CD14-positive monocyte (primary cell): ENCODE results near the gene MON1A. TPM values are rescaled to one million over a fixed set of nuclear protein-coding genes. Genes with fewer than 3 reads are reported as not detected.

Source experiments
- DNase-seq, 3 donors: peaks; one replicate each; pipeline ENCODE4 v3.0.0-alpha.2; 2011 to 2022
- H2AFZ ChIP-seq: 2 replicates; pipeline ENCODE4 v1.6.0; 2012; ENCODE audit warnings: mild to moderate bottlenecking, low read depth, low read length, inconsistent platforms; ENCODE audit not compliant: insufficient read depth, poor library complexity, severe bottlenecking
- H3K27ac ChIP-seq, 2 donors: 1 replicate in 1 of 2; 2 replicates in 1 of 2; pipeline ENCODE4 v1.5.1; 2012 to 2013; ENCODE audit warnings: low read length in 2 of 2, control low read depth in 1 of 2, inconsistent platforms in 1 of 2, low read depth in 1 of 2, mild to moderate bottlenecking in 1 of 2
- H3K27me3 ChIP-seq, 2 donors: one replicate each; pipeline versions ENCODE4 v1.6.0 to v1.6.1; 2011 to 2013; ENCODE audit warnings: low read length in 2 of 2; ENCODE audit not compliant: control insufficient read depth in 2 of 2, insufficient read depth in 2 of 2
- H3K36me3 ChIP-seq, 2 donors: replicated peaks in 1 of 2; 1 replicate in 1 of 2; 2 replicates in 1 of 2; pipeline versions ENCODE4 v1.5.1 to v1.6.1; 2012 to 2013; ENCODE audit warnings: low read length in 2 of 2, control low read depth in 1 of 2, inconsistent platforms in 1 of 2, mild to moderate bottlenecking in 1 of 2; ENCODE audit not compliant: insufficient read depth in 2 of 2, control insufficient read depth in 1 of 2
- H3K4me1 ChIP-seq, 2 donors: 1 replicate in 1 of 2; 2 replicates in 1 of 2; pipeline versions ENCODE4 v1.5.1 to v1.6.1; 2012 to 2013; ENCODE audit warnings: low read length in 2 of 2, control low read depth in 1 of 2, inconsistent platforms in 1 of 2, mild to moderate bottlenecking in 1 of 2, moderate library complexity in 1 of 2; ENCODE audit not compliant: insufficient read depth in 2 of 2, control insufficient read depth in 1 of 2
- H3K4me2 ChIP-seq: replicated peaks from 2 replicates; pipeline ENCODE3; 2012; ENCODE audit warnings: low read length, moderate library complexity, mild to moderate bottlenecking; ENCODE audit not compliant: poor library complexity, severe bottlenecking; ENCODE audit errors: extremely low read depth
- H3K4me3 ChIP-seq, 3 experiments: fragments of 200-600 bp in 1 of 3; sonication (generic) in 1 of 3; replicated peaks in 1 of 3; 1 replicate in 2 of 3; 2 replicates in 1 of 3; pipeline ENCODE4 v1.5.1; 2011 to 2013; ENCODE audit warnings: low read length in 3 of 3, mild to moderate bottlenecking in 3 of 3, control low read depth in 2 of 3, low read depth in 2 of 3, inconsistent platforms in 1 of 3, moderate library complexity in 1 of 3
- H3K79me2 ChIP-seq: 2 replicates; pipeline ENCODE4 v1.6.0; 2012; ENCODE audit warnings: mild to moderate bottlenecking, control low read depth, inconsistent platforms, low read length, moderate library complexity; ENCODE audit not compliant: insufficient read depth
- H3K9ac ChIP-seq: 2 replicates; pipeline ENCODE4 v1.6.0; 2017; ENCODE audit warnings: low read length, mild to moderate bottlenecking; ENCODE audit not compliant: insufficient read depth, poor library complexity, severe bottlenecking
- H3K9me3 ChIP-seq, 2 donors: replicated peaks in 1 of 2; 1 replicate in 1 of 2; 2 replicates in 1 of 2; pipeline versions ENCODE4 v1.5.1 to v1.6.1; 2012 to 2013; ENCODE audit warnings: low read length in 2 of 2, control low read depth in 1 of 2; ENCODE audit not compliant: control insufficient read depth in 1 of 2, insufficient read depth in 1 of 2
- H4K20me1 ChIP-seq: 2 replicates; pipeline ENCODE4 v1.6.0; 2012; ENCODE audit warnings: mild to moderate bottlenecking, low read length, control low read depth, moderate library complexity; ENCODE audit not compliant: insufficient read depth
- H3K27ac Mint-ChIP-seq, 7 donors: one replicate each; pipeline ENCODE4 v1.8.0; 2020; ENCODE audit warnings: mild to moderate bottlenecking in 7 of 7, mixed read lengths in 7 of 7, moderate library complexity in 6 of 7, inconsistent platforms in 2 of 7
- H3K27me3 Mint-ChIP-seq, 3 donors: one replicate each; pipeline ENCODE4 v1.8.0; 2021 to 2022; ENCODE audit warnings: low read depth in 3 of 3, mild to moderate bottlenecking in 3 of 3, mixed read lengths in 3 of 3, moderate library complexity in 3 of 3, inconsistent platforms in 1 of 3
- H3K36me3 Mint-ChIP-seq, 2 donors: one replicate each; pipeline ENCODE4 v1.8.0; 2020; ENCODE audit warnings: mixed read lengths in 2 of 2, inconsistent platforms in 1 of 2, mild to moderate bottlenecking in 1 of 2
- H3K4me1 Mint-ChIP-seq: one replicate; pipeline ENCODE4 v1.8.0; 2020; ENCODE audit warnings: mild to moderate bottlenecking, mixed read lengths
- H3K4me3 Mint-ChIP-seq, 2 donors: one replicate each; pipeline ENCODE4 v1.8.0; 2020; ENCODE audit warnings: mild to moderate bottlenecking in 2 of 2, mixed read lengths in 2 of 2, moderate library complexity in 1 of 2
- H3K9me3 Mint-ChIP-seq, 7 donors: one replicate each; pipeline ENCODE4 v1.8.0; 2020 to 2022; ENCODE audit warnings: mixed read lengths in 7 of 7, mild to moderate bottlenecking in 6 of 7, moderate library complexity in 6 of 7, inconsistent platforms in 2 of 7
- WGBS: methylation state at CpG from one replicate; pipeline ENCODE4 v1.1.5; 2013; ENCODE audit warnings: missing lambda C conversion rate; ENCODE audit not compliant: insufficient coverage; 5-methylcytosine and 5-hydroxymethylcytosine counted together
- intact Hi-C, 2 donors: fragments of 100-400 bp; cut with micrococcal nuclease; formaldehyde crosslinking; loops; one replicate each; pipeline versions ENCODE4 v1.15.0 to v1.15.1; 2023
- polyA plus RNA-seq, 3 donors: library from polyadenylated mRNA; depleted of rRNA in 1 of 3; unstranded in 2 of 3; stranded (reverse) in 1 of 3; fragments of 300-500 nt in 2 of 3; fragments of >200 nt in 1 of 3; fragmentation: Illumina TruSeq in 2 of 3; gene quantifications; 1 replicate in 2 of 3; 2 replicates in 1 of 3; pipeline ENCODE4 v1.2.3, GENCODE V29; 2012 to 2021
- TF ChIP-seq, protein P1 (sequence below): fragments of 200-600 bp; IDR thresholded peaks from one replicate; pipeline ENCODE4 v1.8.0; 2022; ENCODE audit warnings: antibody characterized with exemption, mild to moderate bottlenecking

Gene MON1A
- polyA plus RNA-seq, 3 donors: 5.4 to 6.6 (median 6.1) TPM

DNA sequence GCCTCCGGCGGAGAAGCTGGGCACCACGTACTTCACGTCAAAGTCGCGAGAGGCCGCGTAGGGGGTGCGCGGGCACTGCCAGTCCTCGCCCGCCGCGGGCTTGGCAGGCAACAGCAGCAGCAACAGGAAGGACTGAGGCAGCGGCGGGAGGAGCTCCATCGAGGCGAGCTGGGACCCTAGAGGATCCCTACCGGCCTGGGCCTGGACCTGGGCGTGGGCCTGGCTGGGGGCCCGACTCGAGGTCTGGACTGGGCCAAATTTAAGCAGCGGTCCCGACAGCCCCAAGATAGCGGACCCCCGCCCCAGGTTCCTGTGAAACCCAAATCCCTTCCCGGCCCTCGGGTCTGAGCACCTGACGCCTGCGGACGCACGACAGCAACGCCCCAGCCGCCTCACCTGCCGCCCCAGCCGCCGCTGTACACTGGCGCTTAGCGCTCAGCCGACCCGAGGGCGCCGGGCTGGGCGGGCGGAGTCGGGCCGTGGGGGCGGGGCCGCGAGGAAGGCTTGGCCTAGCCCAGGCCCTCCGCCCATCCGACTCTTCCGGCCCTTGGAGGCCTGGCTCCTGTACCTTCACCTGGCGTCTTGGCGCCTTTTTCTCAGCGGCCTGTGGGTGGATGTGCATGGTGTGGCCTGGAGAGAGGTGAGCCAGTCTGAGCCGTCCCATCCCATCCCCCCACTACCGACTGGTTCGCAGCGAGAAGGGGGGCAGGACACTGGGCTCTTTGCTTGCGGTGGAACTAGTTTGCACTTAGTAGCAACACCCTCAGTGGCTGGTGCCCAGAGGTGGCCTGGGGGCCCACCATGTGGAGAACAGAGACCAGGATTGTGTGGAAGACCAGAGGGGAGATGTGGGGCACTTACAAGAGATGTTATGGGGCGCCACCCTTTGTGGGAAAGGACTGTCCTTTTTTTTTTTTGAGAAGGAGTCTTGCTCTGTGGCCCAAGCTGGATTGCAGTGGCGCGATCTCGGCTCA is 25.9 kb downstream of the MON1A start, which contains the start of gene MST1R:
MST1R (minus strand) TSS at position 423 of the 974 bp plus-strand sequence; CDS start at position 159, 264 bp downstream.
- Mint-ChIP-seq H3K4me1 (peaks cover 21% of the 10 kb centered on the region), H3K9me3 (no peaks in the 10 kb centered on the region), H3K27ac (peak within 1 kb of the TSS in 1 of 7 donors; percentile 55), H3K36me3 (peaks cover 0 to 2% of the 10 kb centered on the region in 2 donors), H3K27me3 (peaks cover 0 to 6% (median 2%) of the 10 kb centered on the region in 3 donors), H3K4me3 (peak within 1 kb of the TSS; percentile 79 to 90)
- peak within 1 kb of the TSS; percentile 83 for H3K4me2 ChIP-seq
- H3K79me2 ChIP-seq: no peaks in the 10 kb centered on the region
- H3K9ac ChIP-seq: peak within 1 kb of the TSS; percentile 67
- H3K9me3 ChIP-seq: no peaks in the 10 kb centered on the region
- peaks cover 19 to 25% of the 10 kb centered on the region in 2 donors for H3K4me1 ChIP-seq
- H3K4me3 ChIP-seq: peak within 1 kb of the TSS; percentile 17 to 82 (median 44)
- H3K27me3 ChIP-seq: no peaks in the 10 kb centered on the region
- TF ChIP-seq, protein P1, sequence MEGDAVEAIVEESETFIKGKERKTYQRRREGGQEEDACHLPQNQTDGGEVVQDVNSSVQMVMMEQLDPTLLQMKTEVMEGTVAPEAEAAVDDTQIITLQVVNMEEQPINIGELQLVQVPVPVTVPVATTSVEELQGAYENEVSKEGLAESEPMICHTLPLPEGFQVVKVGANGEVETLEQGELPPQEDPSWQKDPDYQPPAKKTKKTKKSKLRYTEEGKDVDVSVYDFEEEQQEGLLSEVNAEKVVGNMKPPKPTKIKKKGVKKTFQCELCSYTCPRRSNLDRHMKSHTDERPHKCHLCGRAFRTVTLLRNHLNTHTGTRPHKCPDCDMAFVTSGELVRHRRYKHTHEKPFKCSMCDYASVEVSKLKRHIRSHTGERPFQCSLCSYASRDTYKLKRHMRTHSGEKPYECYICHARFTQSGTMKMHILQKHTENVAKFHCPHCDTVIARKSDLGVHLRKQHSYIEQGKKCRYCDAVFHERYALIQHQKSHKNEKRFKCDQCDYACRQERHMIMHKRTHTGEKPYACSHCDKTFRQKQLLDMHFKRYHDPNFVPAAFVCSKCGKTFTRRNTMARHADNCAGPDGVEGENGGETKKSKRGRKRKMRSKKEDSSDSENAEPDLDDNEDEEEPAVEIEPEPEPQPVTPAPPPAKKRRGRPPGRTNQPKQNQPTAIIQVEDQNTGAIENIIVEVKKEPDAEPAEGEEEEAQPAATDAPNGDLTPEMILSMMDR: no peak
- WGBS: 37% methylated on average over 51 of the region's 65 CpGs
- intact Hi-C loops: no loop called here
- H2AFZ ChIP-seq: peak within 1 kb of the TSS; percentile 97
- H3K27ac ChIP-seq: peak within 1 kb of the TSS in 1 of 2 donors; percentile 31
- H3K36me3 ChIP-seq: peaks cover under 1 to 5% of the 10 kb centered on the region in 2 donors
- DNase-seq: peak; percentile 32 to 48 (median 35)
- H4K20me1 ChIP-seq: no peaks in the 10 kb centered on the region

DNA sequence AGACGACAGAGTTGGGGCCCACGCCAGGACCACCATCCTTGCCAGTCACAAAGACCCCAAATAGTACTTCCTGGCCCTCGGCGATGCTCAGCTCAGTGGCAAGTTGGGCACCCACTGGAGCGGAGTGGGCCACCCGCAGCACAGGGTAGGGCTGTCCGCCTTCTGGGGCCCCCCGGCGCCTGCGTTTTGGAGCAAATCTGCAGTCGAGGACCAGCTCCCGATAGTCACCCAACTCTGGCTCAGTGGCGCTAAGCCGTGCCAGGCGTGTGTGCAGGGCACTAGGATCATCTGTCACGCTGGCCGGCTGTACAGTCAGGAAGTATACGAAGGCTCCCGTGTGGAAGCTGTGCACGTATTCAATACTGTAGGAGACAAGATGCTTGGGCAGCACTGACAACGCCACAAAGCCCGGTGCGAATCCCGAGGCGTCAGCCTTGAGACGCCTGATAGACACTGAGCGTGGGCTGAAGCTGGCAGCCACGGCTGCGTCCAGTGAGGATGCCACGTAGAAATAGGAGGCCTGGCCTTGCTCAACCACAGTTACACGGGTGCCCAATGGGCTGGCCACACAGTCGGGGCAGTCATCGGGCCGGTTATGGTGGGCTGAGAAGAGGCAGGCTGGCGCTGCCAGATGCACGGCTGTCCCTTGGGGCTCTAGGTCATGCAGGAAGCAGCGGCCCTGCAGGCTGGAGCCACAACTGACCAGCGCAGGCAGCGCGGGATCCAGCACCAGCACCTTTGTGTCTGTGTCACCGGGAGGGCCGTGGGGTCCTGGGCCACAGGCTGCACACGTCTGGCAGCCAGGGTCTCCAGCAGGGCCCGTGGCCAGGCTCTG is 26.9 kb downstream of the MON1A start:
- Histone ChIP-seq H3K9me3 (no peaks in the 10 kb centered on the region), H3K4me2 (peak overlapping the region; percentile 83), H3K36me3 (no peaks in the 10 kb centered on the region), H3K27ac (no peak overlapping the region), H3K4me1 (peaks cover 19 to 25% of the 10 kb centered on the region in 2 donors), H3K27me3 (no peaks in the 10 kb centered on the region), H3K4me3 (no peak overlapping the region), H2AFZ (peak overlapping the region; percentile 97), H3K79me2 (no peaks in the 10 kb centered on the region), H3K9ac (no peak overlapping the region), H4K20me1 (no peaks in the 10 kb centered on the region)
- peak overlapping the region in 1 of 7 donors; percentile 36 for H3K27ac Mint-ChIP-seq
- TF ChIP-seq, protein P1: no peak
- intact Hi-C loops: no loop called here
- DNase-seq: no peak
- no peaks in the 10 kb centered on the region for H3K9me3 Mint-ChIP-seq
- no peaks in the 10 kb centered on the region for H3K36me3 Mint-ChIP-seq
- peaks cover 21% of the 10 kb centered on the region for H3K4me1 Mint-ChIP-seq
- peak overlapping the region in 1 of 2 donors; percentile 90 for H3K4me3 Mint-ChIP-seq
- WGBS: 94% methylated on average over 42 of the region's 44 CpGs
- peaks cover 0 to 6% (median 2%) of the 10 kb centered on the region in 3 donors for H3K27me3 Mint-ChIP-seq
